ENCODE measurements around the gene MYCN.

MYCN gene

DNA sequence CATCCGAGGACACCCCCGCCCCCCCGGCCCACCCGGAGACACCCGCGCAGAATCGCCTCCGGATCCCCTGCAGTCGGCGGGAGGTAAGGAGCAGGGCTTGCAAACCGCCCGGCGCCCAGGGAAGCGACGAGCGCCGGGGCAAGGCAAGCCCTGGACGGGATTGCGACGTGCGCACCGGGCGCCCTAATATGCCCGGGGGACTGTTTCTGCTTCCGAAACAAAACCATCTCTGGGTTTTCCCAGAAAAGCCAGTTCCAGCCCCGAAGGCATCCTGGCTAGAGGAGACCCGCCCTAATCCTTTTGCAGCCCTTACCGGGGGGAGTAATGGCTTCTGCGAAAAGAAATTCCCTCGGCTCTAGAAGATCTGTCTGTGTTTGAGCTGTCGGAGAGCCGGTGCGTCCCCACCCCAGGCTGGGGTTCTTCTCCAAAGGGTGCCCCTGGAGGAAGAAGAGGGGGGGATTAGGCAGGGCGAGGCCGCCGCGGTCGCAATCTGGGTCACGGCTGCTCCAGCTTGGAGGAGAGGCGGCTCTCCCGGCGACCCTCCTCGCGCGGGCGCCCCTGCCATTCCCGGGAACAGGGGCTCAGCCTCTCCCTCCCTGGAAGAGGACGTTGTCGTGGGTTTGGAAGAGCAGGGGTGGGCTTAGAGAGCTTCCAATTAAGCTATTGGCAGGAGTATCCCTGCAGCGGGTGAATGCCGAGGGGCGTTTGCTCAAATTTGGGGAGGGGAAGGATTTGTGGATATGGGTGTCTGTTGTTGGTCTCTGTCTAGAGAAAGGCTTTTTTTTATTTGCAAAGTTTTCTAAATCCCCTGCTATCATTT lies 521 bp downstream of the MYCN start:
- no peak overlapping the region for H3K4me3 ChIP-seq (ENCODE audit: low read depth, low read length)
- TF ChIP-seq, protein P1, sequence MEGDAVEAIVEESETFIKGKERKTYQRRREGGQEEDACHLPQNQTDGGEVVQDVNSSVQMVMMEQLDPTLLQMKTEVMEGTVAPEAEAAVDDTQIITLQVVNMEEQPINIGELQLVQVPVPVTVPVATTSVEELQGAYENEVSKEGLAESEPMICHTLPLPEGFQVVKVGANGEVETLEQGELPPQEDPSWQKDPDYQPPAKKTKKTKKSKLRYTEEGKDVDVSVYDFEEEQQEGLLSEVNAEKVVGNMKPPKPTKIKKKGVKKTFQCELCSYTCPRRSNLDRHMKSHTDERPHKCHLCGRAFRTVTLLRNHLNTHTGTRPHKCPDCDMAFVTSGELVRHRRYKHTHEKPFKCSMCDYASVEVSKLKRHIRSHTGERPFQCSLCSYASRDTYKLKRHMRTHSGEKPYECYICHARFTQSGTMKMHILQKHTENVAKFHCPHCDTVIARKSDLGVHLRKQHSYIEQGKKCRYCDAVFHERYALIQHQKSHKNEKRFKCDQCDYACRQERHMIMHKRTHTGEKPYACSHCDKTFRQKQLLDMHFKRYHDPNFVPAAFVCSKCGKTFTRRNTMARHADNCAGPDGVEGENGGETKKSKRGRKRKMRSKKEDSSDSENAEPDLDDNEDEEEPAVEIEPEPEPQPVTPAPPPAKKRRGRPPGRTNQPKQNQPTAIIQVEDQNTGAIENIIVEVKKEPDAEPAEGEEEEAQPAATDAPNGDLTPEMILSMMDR (IDR thresholded peaks at IDR 0.05; ENCODE audit: low read depth, low read length), result no peak
- in situ Hi-C loops (cut with HindIII; ENCODE audit: low sequenced_read_pairs), result no loop called here
- peak; percentile 5 for DNase-seq (ENCODE audit: low read depth, low spot score)

- in situ Hi-C loops (cut with HindIII; ENCODE audit: low sequenced_read_pairs), result no loop called here
- H3K4me3 ChIP-seq (ENCODE audit: low read depth, low read length), result no peak overlapping the region
- DNase-seq (ENCODE audit: low read depth, low spot score), result no peak
- TF ChIP-seq, protein P1 (IDR thresholded peaks at IDR 0.05; ENCODE audit: low read depth, low read length), result no peak
Measured at GRCh38 chr2:15941481-15941850, 1.1 kb downstream of the MYCN start.

DNA sequence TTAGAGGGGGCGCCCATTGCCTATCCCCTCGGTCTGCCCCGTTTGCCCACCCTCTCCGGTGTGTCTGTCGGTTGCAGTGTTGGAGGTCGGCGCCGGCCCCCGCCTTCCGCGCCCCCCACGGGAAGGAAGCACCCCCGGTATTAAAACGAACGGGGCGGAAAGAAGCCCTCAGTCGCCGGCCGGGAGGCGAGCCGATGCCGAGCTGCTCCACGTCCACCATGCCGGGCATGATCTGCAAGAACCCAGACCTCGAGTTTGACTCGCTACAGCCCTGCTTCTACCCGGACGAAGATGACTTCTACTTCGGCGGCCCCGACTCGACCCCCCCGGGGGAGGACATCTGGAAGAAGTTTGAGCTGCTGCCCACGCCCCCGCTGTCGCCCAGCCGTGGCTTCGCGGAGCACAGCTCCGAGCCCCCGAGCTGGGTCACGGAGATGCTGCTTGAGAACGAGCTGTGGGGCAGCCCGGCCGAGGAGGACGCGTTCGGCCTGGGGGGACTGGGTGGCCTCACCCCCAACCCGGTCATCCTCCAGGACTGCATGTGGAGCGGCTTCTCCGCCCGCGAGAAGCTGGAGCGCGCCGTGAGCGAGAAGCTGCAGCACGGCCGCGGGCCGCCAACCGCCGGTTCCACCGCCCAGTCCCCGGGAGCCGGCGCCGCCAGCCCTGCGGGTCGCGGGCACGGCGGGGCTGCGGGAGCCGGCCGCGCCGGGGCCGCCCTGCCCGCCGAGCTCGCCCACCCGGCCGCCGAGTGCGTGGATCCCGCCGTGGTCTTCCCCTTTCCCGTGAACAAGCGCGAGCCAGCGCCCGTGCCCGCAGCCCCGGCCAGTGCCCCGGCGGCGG lies 1.7 kb downstream of the MYCN start:
- H3K4me3 ChIP-seq (ENCODE audit: low read depth, low read length), result peak overlapping the region; percentile 7
- in situ Hi-C loops (cut with HindIII; ENCODE audit: low sequenced_read_pairs), result no loop called here
- no peak for DNase-seq (ENCODE audit: low read depth, low spot score)
- TF ChIP-seq, protein P1 (IDR thresholded peaks at IDR 0.05; ENCODE audit: low read depth, low read length), result no peak

GRCh38 chr2:15942711-15943345 lies 2.5 kb downstream of the MYCN start:
- in situ Hi-C loops (cut with HindIII; ENCODE audit: low sequenced_read_pairs), result no loop called here
- TF ChIP-seq, protein P1 (IDR thresholded peaks at IDR 0.05; ENCODE audit: low read depth, low read length), result no peak
- DNase-seq (ENCODE audit: low read depth, low spot score), result no peak
- H3K4me3 ChIP-seq (ENCODE audit: low read depth, low read length), result no peak overlapping the region

- H3K4me3 ChIP-seq (ENCODE audit: low read depth, low read length), result no peak overlapping the region
- TF ChIP-seq, protein P1 (IDR thresholded peaks at IDR 0.05; ENCODE audit: low read depth, low read length), result no peak
- in situ Hi-C loops (cut with HindIII; ENCODE audit: low sequenced_read_pairs), result no loop called here
- no peak for DNase-seq (ENCODE audit: low read depth, low spot score)
Measured at GRCh38 chr2:15943378-15944280, 3.3 kb downstream of the MYCN start.
